HL-60 (cell line): Measurements from ENCODE around the gene TBCD.

Experiments used
- DNase-seq, 2 experiments: peaks; one replicate each; pipeline ENCODE4 v3.0.0-alpha.2; 2010 to 2020; ENCODE audit warnings: low read depth in 1 of 2, low spot score in 1 of 2
- H3K27ac ChIP-seq: fragments of 250-450 bp; sonication (Bioruptor Pico); replicated peaks from 2 replicates; pipeline ENCODE4 v1.5.1; 2020; ENCODE audit warnings: mild to moderate bottlenecking, moderate library complexity
- H3K27me3 ChIP-seq: fragments of 250-450 bp; sonication (Bioruptor Pico); 2 replicates; pipeline ENCODE4 v1.5.1; 2021; ENCODE audit warnings: mild to moderate bottlenecking, moderate library complexity; ENCODE audit not compliant: insufficient read depth, poor library complexity, severe bottlenecking
- H3K4me3 ChIP-seq: replicated peaks from 2 replicates; pipeline ENCODE4 v1.5.1; 2011; ENCODE audit warnings: mild to moderate bottlenecking, control low read depth, low read length; ENCODE audit not compliant: insufficient read depth
- CTCF ChIP-seq: IDR thresholded peaks from one replicate; pipeline ENCODE4 v1.5.1; 2011; ENCODE audit warnings: low read length, control low read depth, inconsistent platforms; ENCODE audit not compliant: insufficient read depth
- GABPA ChIP-seq: IDR thresholded peaks from 2 replicates; pipeline ENCODE4 v1.6.1; 2012; ENCODE audit warnings: low read depth
- POLR2AphosphoS5 ChIP-seq: IDR thresholded peaks from 2 replicates; pipeline ENCODE4 v1.6.1; 2012; ENCODE audit warnings: low read depth
- SPI1 ChIP-seq: IDR thresholded peaks from 2 replicates; pipeline ENCODE4 v1.6.1; 2012; ENCODE audit warnings: low read depth, mild to moderate bottlenecking, borderline replicate concordance
- TF ChIP-seq, protein P1 (sequence below): IDR thresholded peaks from 2 replicates; pipeline ENCODE4 v1.6.1; 2012; ENCODE audit warnings: low read depth; ENCODE audit not compliant: insufficient replicate concordance

TBCD gene

DNA sequence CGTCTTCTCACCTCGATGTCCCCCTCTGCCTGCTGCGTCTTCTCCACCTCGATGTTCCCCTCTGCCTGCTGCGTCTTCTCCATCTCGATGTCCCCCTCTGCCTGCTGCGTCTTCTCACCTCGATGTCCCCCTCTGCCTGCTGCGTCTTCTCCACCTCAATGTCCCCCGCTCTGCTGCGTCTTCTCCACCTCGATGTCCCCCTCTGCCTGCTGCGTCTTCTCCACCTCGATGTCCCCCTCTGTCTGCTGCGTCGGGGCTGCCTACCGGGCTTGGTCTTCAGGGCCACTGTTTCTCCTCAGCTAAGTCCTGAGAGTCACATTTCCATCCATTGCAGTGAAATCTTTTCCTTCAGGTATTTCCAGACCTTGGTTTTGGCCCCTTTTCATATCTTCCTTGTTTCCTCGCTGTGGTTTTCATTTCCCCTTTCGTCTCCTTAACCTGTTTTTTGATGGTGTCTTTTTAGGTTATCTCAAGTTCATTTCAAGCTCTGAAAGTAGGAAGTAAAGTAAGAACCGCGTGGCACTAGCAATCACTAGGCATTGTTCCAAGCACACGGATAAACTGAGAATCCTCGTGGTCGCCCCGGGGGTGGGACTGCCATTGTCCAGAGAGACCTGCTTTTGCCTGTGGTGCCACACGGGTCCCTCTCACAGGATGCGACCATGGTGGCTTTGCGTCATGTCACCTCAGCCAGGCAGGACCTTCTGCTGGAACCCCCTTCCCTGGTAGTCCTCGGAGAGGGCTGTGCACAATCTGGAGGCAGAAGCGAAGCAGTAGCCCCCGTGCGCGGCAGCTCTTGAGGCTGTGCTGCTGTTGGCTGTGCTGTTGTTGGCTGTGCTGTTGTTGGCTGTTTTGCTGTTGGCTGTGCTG lies 97.4 kb downstream of the TBCD start:
- Histone ChIP-seq H3K27ac (no peak overlapping the region), H3K4me3 (no peak overlapping the region), H3K27me3 (no peaks in the 10 kb centered on the region)
- TF ChIP-seq POLR2AphosphoS5 (no peak), SPI1 (peak; percentile 84)
- peak in 1 of 2 experiments; percentile 50 for DNase-seq

GRCh38 chr17:82851381-82851780 lies 99.5 kb downstream of the TBCD start:
- DNase-seq: no peak
- no peak overlapping the region for H3K27ac ChIP-seq
- no peak for TF ChIP-seq SPI1
- TF ChIP-seq POLR2AphosphoS5: no peak
- no peak for TF ChIP-seq GABPA
- no peak for TF ChIP-seq CTCF
- TF ChIP-seq, protein P1, sequence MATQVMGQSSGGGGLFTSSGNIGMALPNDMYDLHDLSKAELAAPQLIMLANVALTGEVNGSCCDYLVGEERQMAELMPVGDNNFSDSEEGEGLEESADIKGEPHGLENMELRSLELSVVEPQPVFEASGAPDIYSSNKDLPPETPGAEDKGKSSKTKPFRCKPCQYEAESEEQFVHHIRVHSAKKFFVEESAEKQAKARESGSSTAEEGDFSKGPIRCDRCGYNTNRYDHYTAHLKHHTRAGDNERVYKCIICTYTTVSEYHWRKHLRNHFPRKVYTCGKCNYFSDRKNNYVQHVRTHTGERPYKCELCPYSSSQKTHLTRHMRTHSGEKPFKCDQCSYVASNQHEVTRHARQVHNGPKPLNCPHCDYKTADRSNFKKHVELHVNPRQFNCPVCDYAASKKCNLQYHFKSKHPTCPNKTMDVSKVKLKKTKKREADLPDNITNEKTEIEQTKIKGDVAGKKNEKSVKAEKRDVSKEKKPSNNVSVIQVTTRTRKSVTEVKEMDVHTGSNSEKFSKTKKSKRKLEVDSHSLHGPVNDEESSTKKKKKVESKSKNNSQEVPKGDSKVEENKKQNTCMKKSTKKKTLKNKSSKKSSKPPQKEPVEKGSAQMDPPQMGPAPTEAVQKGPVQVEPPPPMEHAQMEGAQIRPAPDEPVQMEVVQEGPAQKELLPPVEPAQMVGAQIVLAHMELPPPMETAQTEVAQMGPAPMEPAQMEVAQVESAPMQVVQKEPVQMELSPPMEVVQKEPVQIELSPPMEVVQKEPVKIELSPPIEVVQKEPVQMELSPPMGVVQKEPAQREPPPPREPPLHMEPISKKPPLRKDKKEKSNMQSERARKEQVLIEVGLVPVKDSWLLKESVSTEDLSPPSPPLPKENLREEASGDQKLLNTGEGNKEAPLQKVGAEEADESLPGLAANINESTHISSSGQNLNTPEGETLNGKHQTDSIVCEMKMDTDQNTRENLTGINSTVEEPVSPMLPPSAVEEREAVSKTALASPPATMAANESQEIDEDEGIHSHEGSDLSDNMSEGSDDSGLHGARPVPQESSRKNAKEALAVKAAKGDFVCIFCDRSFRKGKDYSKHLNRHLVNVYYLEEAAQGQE: no peak
- no peaks in the 10 kb centered on the region for H3K27me3 ChIP-seq
- H3K4me3 ChIP-seq: no peak overlapping the region

- no peak overlapping the region for H3K27ac ChIP-seq
- DNase-seq: no peak
- no peaks in the 10 kb centered on the region for H3K27me3 ChIP-seq
- no peak overlapping the region for H3K4me3 ChIP-seq
- no peak for TF ChIP-seq SPI1
Measured at GRCh38 chr17:82854226-82854625, 102.4 kb downstream of the TBCD start.

- H3K27ac ChIP-seq: no peak overlapping the region
- TF ChIP-seq SPI1: no peak
- no peak for TF ChIP-seq CTCF
- no peak for TF ChIP-seq GABPA
- H3K4me3 ChIP-seq: no peak overlapping the region
- no peaks in the 10 kb centered on the region for H3K27me3 ChIP-seq
- DNase-seq: no peak
Measured at GRCh38 chr17:82856361-82856760, 104.5 kb downstream of the TBCD start.

DNA sequence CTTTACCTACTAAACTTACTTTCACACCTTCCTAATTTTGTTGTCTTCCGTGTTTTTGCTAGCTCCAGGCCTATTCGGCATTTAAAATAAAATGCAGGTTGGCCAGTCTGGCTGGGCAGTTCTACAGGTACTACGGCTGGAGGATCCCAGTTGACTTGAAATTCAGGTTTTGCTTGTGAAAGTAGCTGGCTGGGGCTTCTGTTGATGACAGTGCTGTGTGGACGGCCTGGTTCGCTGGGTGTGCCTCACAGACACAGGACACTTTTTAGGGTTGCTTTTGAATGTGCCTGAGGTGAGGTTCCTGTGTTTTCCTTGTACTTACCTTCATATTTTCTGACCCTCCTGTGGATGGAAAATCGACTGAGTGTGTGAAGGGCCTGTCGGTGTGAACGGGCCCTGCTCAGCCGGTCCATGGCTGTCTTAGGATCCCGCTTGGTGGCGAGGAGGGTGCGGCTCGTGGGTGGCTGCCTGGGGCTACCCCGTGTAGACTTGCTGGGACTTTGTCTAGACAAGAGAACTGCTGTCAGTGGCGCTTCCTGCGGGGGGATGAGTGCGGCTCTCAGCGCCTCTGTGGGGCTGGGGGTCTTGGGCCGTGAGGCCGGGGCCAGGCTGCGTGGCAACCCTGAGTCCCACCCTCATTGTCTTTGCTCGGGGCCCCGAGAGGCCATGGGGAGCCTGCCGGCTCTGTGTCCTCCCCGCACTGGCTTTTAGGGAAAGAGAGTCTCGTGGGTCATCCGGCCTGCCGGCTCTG lies 106.7 kb downstream of the TBCD start:
- no peak overlapping the region for H3K4me3 ChIP-seq
- H3K27me3 ChIP-seq: no peaks in the 10 kb centered on the region
- no peak overlapping the region for H3K27ac ChIP-seq
- TF ChIP-seq CTCF (no peak), POLR2AphosphoS5 (no peak), GABPA (no peak), SPI1 (no peak)
- TF ChIP-seq, protein P1: no peak
- no peak for DNase-seq
